HCT116 (cell line): ENCODE results near the gene YIPF3. TPM values are rescaled to one million over a fixed set of nuclear protein-coding genes. Genes with fewer than 3 reads are reported as not detected.

ENCODE experiments used
- ATAC-seq: fragments of 200-7000 bp; cut with Tn5 transposase; 2 replicates; pipeline ENCODE4 v1.9.1; 2020; ENCODE audit warnings: mild to moderate bottlenecking, moderate library complexity
- BruUV-seq: library from RNA; stranded (reverse); fragments of 400-500 nt; replicated peaks from 2 replicates; lab custom pipeline; 2021; lab: Mats Ljungman, UMichigan
- CTCF ChIA-PET: fragments of 300-600 bp; sonication (Branson Sonifier 250); formaldehyde crosslinking; loops from one replicate; lab custom pipeline; 2021; ENCODE audit warnings: antibody characterized with exemption; lab: Charles Lee
- POLR2A ChIA-PET: fragments of 300-600, 350-600 bp; sonication (Branson Sonifier 250); formaldehyde crosslinking; loops from one replicate; lab custom pipeline; 2021; ENCODE audit warnings: antibody characterized with exemption; lab: Charles Lee
- RAD21 ChIA-PET, 2 experiments: fragments of 300-600 bp; sonication (Branson Sonifier 250); formaldehyde crosslinking; loops; one replicate each; lab custom pipeline; 2023; ENCODE audit warnings: low total read pairs in 2 of 2; ENCODE audit not compliant: uncharacterized antibody in 2 of 2, unreplicated experiment in 2 of 2, low non-redundant PET in 1 of 2; lab: Charles Lee
- DNase-seq: peaks from one replicate; pipeline ENCODE4 v3.0.0-alpha.2; 2010; ENCODE audit warnings: low read depth, low spot score
- H2AFZ ChIP-seq: fragments of 200-600 bp; shearing (Covaris generic), sonication (generic); 2 replicates; pipeline ENCODE4 v1.6.1; 2017; ENCODE audit warnings: low read depth, mixed run types, mixed read lengths, antibody characterized with exemption, low read length; ENCODE audit not compliant: poor library complexity, severe bottlenecking
- H3K27ac ChIP-seq: 2 replicates; pipeline ENCODE4 v1.5.1; 2012; ENCODE audit warnings: low read depth, low read length
- H3K27me3 ChIP-seq: fragments of 200-600 bp; sonication (generic); 2 replicates; pipeline ENCODE4 v1.6.1; 2016; ENCODE audit warnings: mixed run types, low read length, mixed read lengths; ENCODE audit not compliant: insufficient read depth
- H3K36me3 ChIP-seq, 2 experiments: fragments of 200-500 bp in 1 of 2; fragments of 200-600 bp in 1 of 2; sonication (Bioruptor generic) in 1 of 2; sonication (generic) in 1 of 2; 2 replicates each; pipeline versions ENCODE4 v1.5.1 to v1.6.1; 2014 to 2016; ENCODE audit warnings: low read length in 2 of 2, inconsistent platforms in 1 of 2, mixed read lengths in 1 of 2, mixed run types in 1 of 2; ENCODE audit not compliant: insufficient read depth in 2 of 2, control insufficient read depth in 1 of 2
- H3K4me1 ChIP-seq, 2 experiments: fragments of 200-600 bp in 1 of 2; sonication (generic) in 1 of 2; 2 replicates each; pipeline versions ENCODE4 v1.5.1 to v1.6.1; 2012 to 2017; ENCODE audit warnings: low read length in 2 of 2, inconsistent platforms in 1 of 2, mild to moderate bottlenecking in 1 of 2, mixed read lengths in 1 of 2, mixed run types in 1 of 2, moderate library complexity in 1 of 2; ENCODE audit not compliant: insufficient read depth in 2 of 2, control insufficient read depth in 1 of 2
- H3K4me2 ChIP-seq: fragments of 200-600 bp; sonication (generic); 2 replicates; pipeline ENCODE4 v1.6.1; 2017; ENCODE audit warnings: mixed run types, low read length, mixed read lengths
- H3K4me3 ChIP-seq, 2 experiments: fragments of 200-600 bp in 1 of 2; sonication (generic) in 1 of 2; replicated peaks in 1 of 2; 2 replicates each; pipeline ENCODE4 v1.5.1; 2011 to 2016; ENCODE audit warnings: low read length in 2 of 2, control low read depth in 1 of 2, low read depth in 1 of 2, mild to moderate bottlenecking in 1 of 2, mixed read lengths in 1 of 2, mixed run types in 1 of 2
- H3K79me2 ChIP-seq: fragments of 200-600 bp; sonication (generic); 2 replicates; pipeline ENCODE4 v1.6.1; 2017; ENCODE audit warnings: mild to moderate bottlenecking, mixed run types, low read length, moderate library complexity, mixed read lengths; ENCODE audit not compliant: insufficient read depth
- H3K9ac ChIP-seq: fragments of 200-600 bp; sonication (generic); 2 replicates; pipeline ENCODE4 v1.6.1; 2016; ENCODE audit warnings: low read length, mixed read lengths
- H3K9me2 ChIP-seq: fragments of 200-600 bp; sonication (generic), shearing (Covaris generic); 2 replicates; pipeline ENCODE4 v1.6.1; 2017; ENCODE audit warnings: mixed run types, mild to moderate bottlenecking, moderate library complexity; ENCODE audit not compliant: insufficient read depth
- H3K9me3 ChIP-seq, 2 experiments: fragments of 200-500 bp in 1 of 2; fragments of 200-600 bp in 1 of 2; sonication (Bioruptor generic) in 1 of 2; sonication (generic) in 1 of 2; 2 replicates each; pipeline ENCODE4 v1.6.1; 2014 to 2017; ENCODE audit warnings: low read length in 2 of 2, mixed read lengths in 2 of 2, inconsistent platforms in 1 of 2, low read depth in 1 of 2, mild to moderate bottlenecking in 1 of 2, mixed run types in 1 of 2, moderate library complexity in 1 of 2; ENCODE audit not compliant: control insufficient read depth in 1 of 2, insufficient read depth in 1 of 2
- H4K20me1 ChIP-seq: fragments of 200-600 bp; sonication (generic), shearing (Covaris generic); 2 replicates; pipeline ENCODE4 v1.6.1; 2017; ENCODE audit warnings: mixed run types, mild to moderate bottlenecking, moderate library complexity; ENCODE audit not compliant: insufficient read depth
- CBX3 ChIP-seq: IDR thresholded peaks from 2 replicates; pipeline ENCODE4 v1.6.1; 2012; ENCODE audit warnings: low read depth
- EGR1 ChIP-seq: IDR thresholded peaks from 2 replicates; pipeline ENCODE4 v1.6.1; 2012; ENCODE audit warnings: low read depth
- EZH2 ChIP-seq: fragments of 200-600 bp; sonication (generic); IDR thresholded peaks from 2 replicates; pipeline ENCODE4 v1.6.1; 2017; ENCODE audit warnings: antibody characterized with exemption, mixed run types
- POLR2A ChIP-seq: IDR thresholded peaks from 2 replicates; pipeline ENCODE4 v1.7.0; 2011; ENCODE audit warnings: borderline replicate concordance; ENCODE audit not compliant: insufficient read depth, insufficient read length; ENCODE audit errors: extremely low read depth
- TCF7L2 ChIP-seq: IDR thresholded peaks from 2 replicates; pipeline ENCODE4 v1.7.0; 2011; ENCODE audit warnings: borderline replicate concordance, inconsistent platforms; ENCODE audit not compliant: insufficient read depth, insufficient read length; ENCODE audit errors: extremely low read depth
- YY1 ChIP-seq: IDR thresholded peaks from 2 replicates; pipeline ENCODE4 v1.6.1; 2011; ENCODE audit warnings: low read length, low read depth, moderate library complexity, mild to moderate bottlenecking; ENCODE audit not compliant: insufficient replicate concordance; ENCODE audit errors: extremely low read depth
- ZFX ChIP-seq: fragments of 450-650 bp; IDR thresholded peaks from 2 replicates; pipeline ENCODE4 v1.6.1; 2017
- intact Hi-C: fragments of 100-400 bp; cut with micrococcal nuclease; formaldehyde crosslinking; loops from 2 replicates; pipeline ENCODE4 v1.10.0; 2022
- total RNA-seq: library from RNA; stranded (reverse); gene quantifications from one replicate; pipeline ENCODE4 v1.2.1, GENCODE V29; 2021; ENCODE audit not compliant: unreplicated experiment
- TF ChIP-seq, protein P1 (sequence below), 3 experiments: fragments of 200-600 bp in 1 of 3; sonication (generic) in 1 of 3; IDR thresholded peaks in 2 of 3; conservative IDR thresholded peaks in 1 of 3; 2 replicates each; pipeline ENCODE4 v1.5.1; 2012 to 2017; ENCODE audit warnings: low read depth in 2 of 3, low read length in 2 of 3, antibody characterized with exemption in 1 of 3, borderline replicate concordance in 1 of 3, control low read depth in 1 of 3, mild to moderate bottlenecking in 1 of 3, mixed read lengths in 1 of 3, mixed run types in 1 of 3, moderate library complexity in 1 of 3; ENCODE audit not compliant: insufficient read depth in 1 of 3

Gene YIPF3
- total RNA-seq, 1 experiment from 2014 or later = 84.5 TPM

DNA sequence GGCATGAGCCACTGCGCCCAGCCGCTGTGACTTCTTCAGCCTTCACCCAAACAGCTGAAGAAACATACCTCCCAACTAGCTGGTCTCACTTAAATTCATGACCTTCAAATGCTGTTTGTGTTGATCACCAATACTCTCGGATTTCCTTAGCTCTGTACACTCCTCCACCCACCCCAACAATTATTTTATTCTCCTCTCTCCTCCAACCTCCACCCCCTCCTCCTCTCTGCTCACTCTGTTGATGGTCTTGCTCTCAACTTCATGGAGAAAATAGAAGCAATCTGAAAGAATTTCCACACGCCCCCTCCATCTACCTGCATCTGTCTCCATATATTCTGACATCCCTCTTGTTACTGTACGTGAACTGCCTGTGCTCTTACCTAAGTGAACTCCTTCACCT is 54.8 kb downstream of the YIPF3 start:
- POLR2A ChIA-PET = interaction anchor here (0.8 kb wide), 1 partner anchor 16 kb away, joined by 4 read pairs; the partner anchor contains the start of gene TJAP1
- no TSS peak for BruUV-seq
- H3K9me2 ChIP-seq = no peaks in the 10 kb centered on the region
- H3K79me2 ChIP-seq = no peaks in the 10 kb centered on the region
- H3K9ac ChIP-seq = no peak overlapping the region
- H3K4me1 ChIP-seq = peaks cover 3 to 16% of the 10 kb centered on the region in 2 experiments; a peak in 3 of 4 replicates
- no peaks in the 10 kb centered on the region for H3K36me3 ChIP-seq
- H3K9me3 ChIP-seq = no peaks in the 10 kb centered on the region
- ATAC-seq = no peak
- DNase-seq = no peak
- RAD21 ChIA-PET = no interaction called here
- H2AFZ ChIP-seq = no peak overlapping the region
- no peak overlapping the region for H3K4me2 ChIP-seq
- no peak for TF ChIP-seq EGR1
- no peak for TF ChIP-seq CBX3
- no peak for TF ChIP-seq YY1
- no peak for TF ChIP-seq ZFX
- no peak for TF ChIP-seq EZH2
- no peak for TF ChIP-seq POLR2A
- TF ChIP-seq, protein P1, sequence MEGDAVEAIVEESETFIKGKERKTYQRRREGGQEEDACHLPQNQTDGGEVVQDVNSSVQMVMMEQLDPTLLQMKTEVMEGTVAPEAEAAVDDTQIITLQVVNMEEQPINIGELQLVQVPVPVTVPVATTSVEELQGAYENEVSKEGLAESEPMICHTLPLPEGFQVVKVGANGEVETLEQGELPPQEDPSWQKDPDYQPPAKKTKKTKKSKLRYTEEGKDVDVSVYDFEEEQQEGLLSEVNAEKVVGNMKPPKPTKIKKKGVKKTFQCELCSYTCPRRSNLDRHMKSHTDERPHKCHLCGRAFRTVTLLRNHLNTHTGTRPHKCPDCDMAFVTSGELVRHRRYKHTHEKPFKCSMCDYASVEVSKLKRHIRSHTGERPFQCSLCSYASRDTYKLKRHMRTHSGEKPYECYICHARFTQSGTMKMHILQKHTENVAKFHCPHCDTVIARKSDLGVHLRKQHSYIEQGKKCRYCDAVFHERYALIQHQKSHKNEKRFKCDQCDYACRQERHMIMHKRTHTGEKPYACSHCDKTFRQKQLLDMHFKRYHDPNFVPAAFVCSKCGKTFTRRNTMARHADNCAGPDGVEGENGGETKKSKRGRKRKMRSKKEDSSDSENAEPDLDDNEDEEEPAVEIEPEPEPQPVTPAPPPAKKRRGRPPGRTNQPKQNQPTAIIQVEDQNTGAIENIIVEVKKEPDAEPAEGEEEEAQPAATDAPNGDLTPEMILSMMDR (IDR thresholded peaks at IDR 0.05 in 2 of 3, conservative IDR thresholded peaks at IDR 0.05 in 1 of 3; ENCODE audit: borderline replicate concordance in 1 of 3, insufficient read depth in 1 of 3, low read depth in 2 of 3, low read length in 2 of 3) = no peak
- TF ChIP-seq TCF7L2 = no peak
- TF ChIP-seq, all 23 proteins: peak for 0
- Histone ChIP-seq H4K20me1 (no peaks in the 10 kb centered on the region), H3K27me3 (no peaks in the 10 kb centered on the region), H3K4me3 (no peak overlapping the region), H3K27ac (no peak overlapping the region)
- CTCF ChIA-PET = no interaction called here
- intact Hi-C loops = no loop called here

Other genes with a start within 250 kb of the YIPF3 start
- not detected for gene SLC22A7, start 218.7 kb downstream of the YIPF3 start, total RNA-seq
- not detected for gene CRIP3, start 208.1 kb downstream of the YIPF3 start, total RNA-seq
- gene ZNF318, start 147.3 kb downstream of the YIPF3 start, total RNA-seq = 15.2 TPM
- 29.9 TPM for gene ABCC10, start 89.4 kb downstream of the YIPF3 start, total RNA-seq
- gene DLK2, start 61.4 kb downstream of the YIPF3 start, total RNA-seq = 1.6 TPM
- 45.2 TPM for gene TJAP1, start 39.4 kb downstream of the YIPF3 start, total RNA-seq
- gene LRRC73, start 6.6 kb downstream of the YIPF3 start, total RNA-seq = 1.2 TPM
- gene POLR1C, start 163 bp upstream of the YIPF3 start, total RNA-seq = 84.6 TPM
- 77.4 TPM for gene XPO5, start 59.1 kb upstream of the YIPF3 start, total RNA-seq
- gene POLH, start 59.3 kb upstream of the YIPF3 start, total RNA-seq = 20.6 TPM
- 98.0 TPM for gene GTPBP2, start 112.3 kb upstream of the YIPF3 start, total RNA-seq
- 36.6 TPM for gene MAD2L1BP, start 118.9 kb upstream of the YIPF3 start, total RNA-seq
- gene RSPH9, start 128.1 kb upstream of the YIPF3 start, total RNA-seq = not detected
- gene MRPS18A, start 170.9 kb upstream of the YIPF3 start, total RNA-seq = 63.0 TPM